Measurements from ENCODE around the gene TRIM14. TPM values are rescaled to one million over a fixed set of nuclear protein-coding genes. Genes with fewer than 3 reads are reported as not detected.

The TRIM14 gene
- total and polyA plus RNA-seq, 2 of the 13 experiments (the other 11 are each of a cell fraction or from before 2014, with no cell fraction given) = 9.2 to 13.0 TPM

DNA sequence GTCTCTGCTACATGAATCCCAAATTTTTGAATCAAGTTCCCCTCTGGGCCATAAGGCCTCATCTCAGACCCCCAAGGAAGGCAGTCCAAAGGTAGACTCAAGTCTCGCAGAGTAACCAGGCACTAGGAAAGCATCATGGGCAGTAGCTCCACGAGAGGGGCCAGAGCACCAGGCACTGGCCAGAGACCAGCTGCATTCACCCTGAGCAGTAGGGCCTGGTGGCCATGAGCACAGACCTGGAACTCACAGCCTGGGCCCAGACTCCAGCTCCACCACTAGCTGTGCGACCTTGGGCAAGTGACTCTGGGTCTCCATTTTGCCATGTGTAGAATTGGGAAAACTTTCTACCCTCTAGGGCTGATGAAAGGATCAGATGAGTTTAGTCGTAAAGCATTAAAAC lies 34.0 kb downstream of the TRIM14 start:
- intact Hi-C loops (cut with micrococcal nuclease; ENCODE audit: unreplicated experiment) = no loop called here
- FAIRE-seq (no peak), DNase-seq (ENCODE audit: low spot score) (no peak), ATAC-seq (peak; percentile 9; the same call in 2 of the 3 replicates)
- Histone ChIP-seq H3K9me3 (ENCODE audit: low read length) (no peaks in the 10 kb centered on the region), H3K4me3 (replicated peaks in 1 of 3; ENCODE audit: insufficient read depth in 1 of 3, low read depth in 2 of 3, low read length in 3 of 3) (no peak overlapping the region), H3K27me3 (ENCODE audit: control insufficient read depth in 1 of 2, insufficient read depth in 2 of 2, low read length in 2 of 2) (no peaks in the 10 kb centered on the region), H3K79me2 (ENCODE audit: insufficient read depth, low read length) (no peaks in the 10 kb centered on the region), H3K9ac (ENCODE audit: insufficient read depth, low read depth, low read length) (no peak overlapping the region), H3K27ac (ENCODE audit: extremely low read length, insufficient read depth, low read length) (no peak overlapping the region), H3K4me1 (ENCODE audit: insufficient read depth, low read length) (peaks cover 22% of the 10 kb centered on the region), H3K36me3 (replicated peaks in 1 of 2; ENCODE audit: control insufficient read depth in 1 of 2, insufficient read depth in 2 of 2, low read length in 2 of 2) (peaks cover 12 to 57% of the 10 kb centered on the region in 2 experiments), H4K20me1 (ENCODE audit: insufficient read depth, low read length) (no peaks in the 10 kb centered on the region), H2AFZ (ENCODE audit: low read length) (no peak overlapping the region), H3K4me2 (ENCODE audit: low read depth, low read length) (no peak overlapping the region)
- BruUV-seq (replicated peaks) = no TSS peak
- 96% methylated on average over 3 of the region's 4 CpGs for WGBS (ENCODE audit: low lambda C conversion rate)
- TF ChIP-seq, protein P1, sequence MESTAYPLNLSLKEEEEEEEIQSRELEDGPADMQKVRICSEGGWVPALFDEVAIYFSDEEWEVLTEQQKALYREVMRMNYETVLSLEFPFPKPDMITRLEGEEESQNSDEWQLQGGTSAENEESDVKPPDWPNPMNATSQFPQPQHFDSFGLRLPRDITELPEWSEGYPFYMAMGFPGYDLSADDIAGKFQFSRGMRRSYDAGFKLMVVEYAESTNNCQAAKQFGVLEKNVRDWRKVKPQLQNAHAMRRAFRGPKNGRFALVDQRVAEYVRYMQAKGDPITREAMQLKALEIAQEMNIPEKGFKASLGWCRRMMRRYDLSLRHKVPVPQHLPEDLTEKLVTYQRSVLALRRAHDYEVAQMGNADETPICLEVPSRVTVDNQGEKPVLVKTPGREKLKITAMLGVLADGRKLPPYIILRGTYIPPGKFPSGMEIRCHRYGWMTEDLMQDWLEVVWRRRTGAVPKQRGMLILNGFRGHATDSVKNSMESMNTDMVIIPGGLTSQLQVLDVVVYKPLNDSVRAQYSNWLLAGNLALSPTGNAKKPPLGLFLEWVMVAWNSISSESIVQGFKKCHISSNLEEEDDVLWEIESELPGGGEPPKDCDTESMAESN (CRISPR knock-in tag; conservative IDR thresholded peaks at IDR 0.05) = no peak
- TF ChIP-seq SP2 (CRISPR knock-in tag; IDR thresholded peaks at IDR 0.05) (no peak), SP1 (IDR thresholded peaks at IDR 0.05) (no peak), SP1 (CRISPR knock-in tag; IDR thresholded peaks at IDR 0.05) (no peak), POLR2AphosphoS5 (IDR thresholded peaks at IDR 0.05; ENCODE audit: low read depth, low read length) (peak; percentile 21; the same call in 1 of the 2 replicates), POLR2A (IDR thresholded peaks at IDR 0.05; ENCODE audit: insufficient read depth in 1 of 2, low read depth in 2 of 2, low read length in 2 of 2) (peak in 1 of 2 experiments; percentile 20; a peak in 1 of 4 replicates), TBX3 (IDR thresholded peaks at IDR 0.05; ENCODE audit: borderline replicate concordance) (no peak), AGO2 (optimal IDR thresholded peaks at IDR 0.05; ENCODE audit: low read depth, low read length) (peak; percentile 41), TEAD2 (CRISPR knock-in tag; IDR thresholded peaks at IDR 0.05) (no peak)
- TF ChIP-seq, protein P2, sequence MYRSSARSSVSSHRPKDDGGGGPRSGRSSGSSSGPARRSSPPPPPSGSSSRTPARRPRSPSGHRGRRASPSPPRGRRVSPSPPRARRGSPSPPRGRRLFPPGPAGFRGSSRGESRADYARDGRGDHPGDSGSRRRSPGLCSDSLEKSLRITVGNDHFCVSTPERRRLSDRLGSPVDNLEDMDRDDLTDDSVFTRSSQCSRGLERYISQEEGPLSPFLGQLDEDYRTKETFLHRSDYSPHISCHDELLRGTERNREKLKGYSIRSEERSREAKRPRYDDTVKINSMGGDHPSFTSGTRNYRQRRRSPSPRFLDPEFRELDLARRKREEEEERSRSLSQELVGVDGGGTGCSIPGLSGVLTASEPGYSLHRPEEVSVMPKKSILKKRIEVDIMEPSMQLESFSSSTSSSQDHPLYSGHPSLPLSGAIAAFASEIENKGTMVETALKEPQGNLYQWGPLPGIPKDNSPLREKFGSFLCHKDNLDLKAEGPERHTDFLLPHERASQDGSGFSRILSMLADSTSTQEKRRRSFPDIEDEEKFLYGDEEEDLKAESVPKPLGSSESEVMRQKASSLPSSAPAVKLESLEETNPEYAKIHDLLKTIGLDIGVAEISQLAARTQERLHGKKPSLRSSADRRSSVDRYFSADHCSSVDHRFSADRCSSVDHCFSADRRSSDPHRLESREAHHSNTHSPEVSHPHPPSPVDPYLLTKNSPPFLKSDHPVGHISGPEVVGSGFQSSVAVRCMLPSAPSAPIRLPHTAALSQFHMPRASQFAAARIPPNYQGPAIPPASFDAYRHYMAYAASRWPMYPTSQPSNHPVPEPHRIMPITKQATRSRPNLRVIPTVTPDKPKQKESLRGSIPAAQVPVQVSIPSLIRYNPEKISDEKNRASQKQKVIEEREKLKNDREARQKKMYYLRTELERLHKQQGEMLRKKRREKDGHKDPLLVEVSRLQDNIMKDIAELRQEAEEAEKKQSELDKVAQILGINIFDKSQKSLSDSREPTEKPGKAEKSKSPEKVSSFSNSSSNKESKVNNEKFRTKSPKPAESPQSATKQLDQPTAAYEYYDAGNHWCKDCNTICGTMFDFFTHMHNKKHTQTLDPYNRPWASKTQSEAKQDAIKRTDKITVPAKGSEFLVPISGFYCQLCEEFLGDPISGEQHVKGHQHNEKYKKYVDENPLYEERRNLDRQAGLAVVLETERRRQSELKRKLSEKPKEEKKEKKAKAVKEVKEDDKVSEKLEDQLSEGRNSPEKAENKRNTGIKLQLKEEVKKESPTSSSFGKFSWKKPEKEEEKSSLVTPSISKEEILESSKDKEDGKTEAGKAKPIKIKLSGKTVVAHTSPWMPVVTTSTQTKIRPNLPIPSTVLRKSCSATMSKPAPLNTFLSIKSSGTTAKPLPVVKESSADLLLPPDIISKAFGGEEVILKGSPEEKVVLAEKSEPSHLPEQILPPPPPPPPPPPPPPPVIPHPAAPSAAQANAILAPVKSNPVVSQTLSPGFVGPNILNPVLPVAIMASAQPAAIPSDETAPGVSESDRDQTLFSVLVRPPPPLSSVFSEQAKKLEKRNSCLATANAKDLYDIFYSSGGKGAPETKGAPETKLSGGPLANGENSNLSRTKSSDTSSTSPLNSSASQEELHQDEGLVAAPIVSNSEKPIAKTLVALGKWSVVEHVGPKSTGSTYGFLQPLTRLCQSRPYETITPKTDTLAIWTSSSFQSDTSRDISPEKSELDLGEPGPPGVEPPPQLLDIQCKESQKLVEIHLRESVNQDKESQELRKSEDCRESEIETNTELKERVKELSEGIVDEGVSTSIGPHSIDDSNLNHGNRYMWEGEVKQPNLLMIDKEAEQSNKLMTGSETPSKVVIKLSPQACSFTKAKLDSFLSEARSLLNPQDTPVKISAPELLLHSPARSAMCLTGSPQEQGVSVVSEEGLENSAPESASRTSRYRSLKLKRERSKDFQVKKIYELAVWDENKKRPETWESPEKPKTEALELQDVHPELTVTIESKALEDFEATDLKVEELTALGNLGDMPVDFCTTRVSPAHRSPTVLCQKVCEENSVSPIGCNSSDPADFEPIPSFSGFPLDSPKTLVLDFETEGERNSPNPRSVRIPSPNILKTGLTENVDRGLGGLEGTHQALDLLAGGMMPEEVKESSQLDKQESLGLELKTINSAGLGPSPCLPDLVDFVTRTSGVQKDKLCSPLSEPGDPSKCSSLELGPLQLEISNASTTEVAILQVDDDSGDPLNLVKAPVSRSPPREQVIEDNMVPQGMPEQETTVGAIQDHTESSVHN (CRISPR knock-in tag; IDR thresholded peaks at IDR 0.05) = no peak
- CTCF ChIA-PET (ENCODE audit: low intra/inter-chr PET ratio, low total read pairs) = no interaction called here
- in situ Hi-C loops (cut with HindIII; ENCODE audit: extremely low pct_ligation_motif_present, low pct_unique_long_range_greater_than_20kb) = no loop called here
- POLR2A ChIA-PET = interaction anchor here (1.5 kb wide), 1 partner anchor 29 kb away, joined by 4 read pairs; the partner anchor contains the start of gene NANS

All from HepG2 (cell line).